HCT116 (cell line): Measurements from ENCODE around the gene GDNF. TPM values are rescaled to one million over a fixed set of nuclear protein-coding genes. Genes with fewer than 3 reads are reported as not detected.

ENCODE experiments used
- ATAC-seq: fragments of 200-7000 bp; cut with Tn5 transposase; 2 replicates; pipeline ENCODE4 v1.9.1; 2020; ENCODE audit warnings: mild to moderate bottlenecking, moderate library complexity
- BruUV-seq: library from RNA; stranded (reverse); fragments of 400-500 nt; replicated peaks from 2 replicates; lab custom pipeline; 2021; lab: Mats Ljungman, UMichigan
- CTCF ChIA-PET: fragments of 300-600 bp; sonication (Branson Sonifier 250); formaldehyde crosslinking; loops from one replicate; lab custom pipeline; 2021; ENCODE audit warnings: antibody characterized with exemption; lab: Charles Lee
- POLR2A ChIA-PET: fragments of 300-600, 350-600 bp; sonication (Branson Sonifier 250); formaldehyde crosslinking; loops from one replicate; lab custom pipeline; 2021; ENCODE audit warnings: antibody characterized with exemption; lab: Charles Lee
- RAD21 ChIA-PET, 2 experiments: fragments of 300-600 bp; sonication (Branson Sonifier 250); formaldehyde crosslinking; loops; one replicate each; lab custom pipeline; 2023; ENCODE audit warnings: low total read pairs in 2 of 2; ENCODE audit not compliant: uncharacterized antibody in 2 of 2, unreplicated experiment in 2 of 2, low non-redundant PET in 1 of 2; lab: Charles Lee
- DNase-seq: peaks from one replicate; pipeline ENCODE4 v3.0.0-alpha.2; 2010; ENCODE audit warnings: low read depth, low spot score
- H2AFZ ChIP-seq: fragments of 200-600 bp; shearing (Covaris generic), sonication (generic); 2 replicates; pipeline ENCODE4 v1.6.1; 2017; ENCODE audit warnings: low read depth, mixed run types, mixed read lengths, antibody characterized with exemption, low read length; ENCODE audit not compliant: poor library complexity, severe bottlenecking
- H3K27ac ChIP-seq: 2 replicates; pipeline ENCODE4 v1.5.1; 2012; ENCODE audit warnings: low read depth, low read length
- H3K27me3 ChIP-seq: fragments of 200-600 bp; sonication (generic); 2 replicates; pipeline ENCODE4 v1.6.1; 2016; ENCODE audit warnings: mixed run types, low read length, mixed read lengths; ENCODE audit not compliant: insufficient read depth
- H3K36me3 ChIP-seq, 2 experiments: fragments of 200-500 bp in 1 of 2; fragments of 200-600 bp in 1 of 2; sonication (Bioruptor generic) in 1 of 2; sonication (generic) in 1 of 2; 2 replicates each; pipeline versions ENCODE4 v1.5.1 to v1.6.1; 2014 to 2016; ENCODE audit warnings: low read length in 2 of 2, inconsistent platforms in 1 of 2, mixed read lengths in 1 of 2, mixed run types in 1 of 2; ENCODE audit not compliant: insufficient read depth in 2 of 2, control insufficient read depth in 1 of 2
- H3K4me1 ChIP-seq, 2 experiments: fragments of 200-600 bp in 1 of 2; sonication (generic) in 1 of 2; 2 replicates each; pipeline versions ENCODE4 v1.5.1 to v1.6.1; 2012 to 2017; ENCODE audit warnings: low read length in 2 of 2, inconsistent platforms in 1 of 2, mild to moderate bottlenecking in 1 of 2, mixed read lengths in 1 of 2, mixed run types in 1 of 2, moderate library complexity in 1 of 2; ENCODE audit not compliant: insufficient read depth in 2 of 2, control insufficient read depth in 1 of 2
- H3K4me2 ChIP-seq: fragments of 200-600 bp; sonication (generic); 2 replicates; pipeline ENCODE4 v1.6.1; 2017; ENCODE audit warnings: mixed run types, low read length, mixed read lengths
- H3K4me3 ChIP-seq, 2 experiments: fragments of 200-600 bp in 1 of 2; sonication (generic) in 1 of 2; replicated peaks in 1 of 2; 2 replicates each; pipeline ENCODE4 v1.5.1; 2011 to 2016; ENCODE audit warnings: low read length in 2 of 2, control low read depth in 1 of 2, low read depth in 1 of 2, mild to moderate bottlenecking in 1 of 2, mixed read lengths in 1 of 2, mixed run types in 1 of 2
- H3K79me2 ChIP-seq: fragments of 200-600 bp; sonication (generic); 2 replicates; pipeline ENCODE4 v1.6.1; 2017; ENCODE audit warnings: mild to moderate bottlenecking, mixed run types, low read length, moderate library complexity, mixed read lengths; ENCODE audit not compliant: insufficient read depth
- H3K9ac ChIP-seq: fragments of 200-600 bp; sonication (generic); 2 replicates; pipeline ENCODE4 v1.6.1; 2016; ENCODE audit warnings: low read length, mixed read lengths
- H3K9me2 ChIP-seq: fragments of 200-600 bp; sonication (generic), shearing (Covaris generic); 2 replicates; pipeline ENCODE4 v1.6.1; 2017; ENCODE audit warnings: mixed run types, mild to moderate bottlenecking, moderate library complexity; ENCODE audit not compliant: insufficient read depth
- H3K9me3 ChIP-seq, 2 experiments: fragments of 200-500 bp in 1 of 2; fragments of 200-600 bp in 1 of 2; sonication (Bioruptor generic) in 1 of 2; sonication (generic) in 1 of 2; 2 replicates each; pipeline ENCODE4 v1.6.1; 2014 to 2017; ENCODE audit warnings: low read length in 2 of 2, mixed read lengths in 2 of 2, inconsistent platforms in 1 of 2, low read depth in 1 of 2, mild to moderate bottlenecking in 1 of 2, mixed run types in 1 of 2, moderate library complexity in 1 of 2; ENCODE audit not compliant: control insufficient read depth in 1 of 2, insufficient read depth in 1 of 2
- H4K20me1 ChIP-seq: fragments of 200-600 bp; sonication (generic), shearing (Covaris generic); 2 replicates; pipeline ENCODE4 v1.6.1; 2017; ENCODE audit warnings: mixed run types, mild to moderate bottlenecking, moderate library complexity; ENCODE audit not compliant: insufficient read depth
- ATF3 ChIP-seq: IDR thresholded peaks from 2 replicates; pipeline ENCODE4 v1.6.1; 2012
- CEBPB ChIP-seq: IDR thresholded peaks from 2 replicates; pipeline ENCODE4 v1.6.1; 2012; ENCODE audit warnings: low read depth
- ELF1 ChIP-seq: IDR thresholded peaks from 2 replicates; pipeline ENCODE4 v1.6.1; 2012; ENCODE audit warnings: low read depth, borderline replicate concordance
- EZH2 ChIP-seq: fragments of 200-600 bp; sonication (generic); IDR thresholded peaks from 2 replicates; pipeline ENCODE4 v1.6.1; 2017; ENCODE audit warnings: antibody characterized with exemption, mixed run types
- EZH2phosphoT487 ChIP-seq: fragments of 200-600 bp; IDR thresholded peaks from 2 replicates; pipeline ENCODE4 v1.6.1; 2018; ENCODE audit warnings: antibody characterized with exemption, borderline replicate concordance
- JUND ChIP-seq: IDR thresholded peaks from 2 replicates; pipeline ENCODE4 v1.6.1; 2012
- POLR2A ChIP-seq: IDR thresholded peaks from 2 replicates; pipeline ENCODE4 v1.7.0; 2011; ENCODE audit warnings: borderline replicate concordance; ENCODE audit not compliant: insufficient read depth, insufficient read length; ENCODE audit errors: extremely low read depth
- POLR2AphosphoS5 ChIP-seq: IDR thresholded peaks from 2 replicates; pipeline ENCODE4 v1.6.1; 2011; ENCODE audit warnings: mild to moderate bottlenecking, low read depth, low read length, moderate library complexity
- RAD21 ChIP-seq: IDR thresholded peaks from 2 replicates; pipeline ENCODE4 v1.6.1; 2012; ENCODE audit warnings: low read depth, mild to moderate bottlenecking
- REST ChIP-seq: IDR thresholded peaks from 2 replicates; pipeline ENCODE4 v1.6.1; 2012; ENCODE audit warnings: low read depth
- SIN3A ChIP-seq: IDR thresholded peaks from 2 replicates; pipeline ENCODE4 v1.6.1; 2012; ENCODE audit warnings: low read depth
- SP1 ChIP-seq: IDR thresholded peaks from 2 replicates; pipeline ENCODE4 v1.6.1; 2012; ENCODE audit warnings: low read depth
- SRF ChIP-seq: IDR thresholded peaks from 2 replicates; pipeline ENCODE4 v1.6.1; 2012; ENCODE audit warnings: low read depth
- ZNF274 ChIP-seq: fragments of 200-500 bp; sonication (Bioruptor generic); IDR thresholded peaks from 2 replicates; pipeline ENCODE4 v1.6.1; 2014; ENCODE audit warnings: mild to moderate bottlenecking, low read depth, low read length, inconsistent platforms
- intact Hi-C: fragments of 100-400 bp; cut with micrococcal nuclease; formaldehyde crosslinking; loops from 2 replicates; pipeline ENCODE4 v1.10.0; 2022
- total RNA-seq: library from RNA; stranded (reverse); gene quantifications from one replicate; pipeline ENCODE4 v1.2.1, GENCODE V29; 2021; ENCODE audit not compliant: unreplicated experiment

The GDNF gene
- total RNA-seq, 1 experiment from 2014 or later: not detected

GRCh38 chr5:37833990-37834389 lies 5.9 kb downstream of the GDNF start:
- H4K20me1 ChIP-seq: no peaks in the 10 kb centered on the region
- no peaks in the 10 kb centered on the region for H3K27me3 ChIP-seq
- H3K9ac ChIP-seq: no peak overlapping the region
- ATAC-seq: no peak
- TF ChIP-seq ZNF274 (no peak), ATF3 (no peak), RAD21 (no peak), CEBPB (no peak), ELF1 (no peak), SP1 (no peak), EZH2 (no peak), JUND (no peak)
- TF ChIP-seq, all 23 proteins: peak for 0
- no peaks in the 10 kb centered on the region for H3K9me3 ChIP-seq
- ChIA-PET RAD21 (no interaction called here), CTCF (no interaction called here), POLR2A (no interaction called here)
- H3K36me3 ChIP-seq: no peaks in the 10 kb centered on the region
- H3K79me2 ChIP-seq: no peaks in the 10 kb centered on the region
- H3K4me1 ChIP-seq: peaks cover 2 to 6% of the 10 kb centered on the region in 2 experiments; a peak in 2 of 4 replicates
- no peak for DNase-seq
- no peaks in the 10 kb centered on the region for H3K9me2 ChIP-seq
- H2AFZ ChIP-seq: no peak overlapping the region
- intact Hi-C loops: no loop called here
- BruUV-seq: no TSS peak
- H3K4me3 ChIP-seq: no peak overlapping the region
- no peak overlapping the region for H3K4me2 ChIP-seq
- H3K27ac ChIP-seq: no peak overlapping the region

DNA sequence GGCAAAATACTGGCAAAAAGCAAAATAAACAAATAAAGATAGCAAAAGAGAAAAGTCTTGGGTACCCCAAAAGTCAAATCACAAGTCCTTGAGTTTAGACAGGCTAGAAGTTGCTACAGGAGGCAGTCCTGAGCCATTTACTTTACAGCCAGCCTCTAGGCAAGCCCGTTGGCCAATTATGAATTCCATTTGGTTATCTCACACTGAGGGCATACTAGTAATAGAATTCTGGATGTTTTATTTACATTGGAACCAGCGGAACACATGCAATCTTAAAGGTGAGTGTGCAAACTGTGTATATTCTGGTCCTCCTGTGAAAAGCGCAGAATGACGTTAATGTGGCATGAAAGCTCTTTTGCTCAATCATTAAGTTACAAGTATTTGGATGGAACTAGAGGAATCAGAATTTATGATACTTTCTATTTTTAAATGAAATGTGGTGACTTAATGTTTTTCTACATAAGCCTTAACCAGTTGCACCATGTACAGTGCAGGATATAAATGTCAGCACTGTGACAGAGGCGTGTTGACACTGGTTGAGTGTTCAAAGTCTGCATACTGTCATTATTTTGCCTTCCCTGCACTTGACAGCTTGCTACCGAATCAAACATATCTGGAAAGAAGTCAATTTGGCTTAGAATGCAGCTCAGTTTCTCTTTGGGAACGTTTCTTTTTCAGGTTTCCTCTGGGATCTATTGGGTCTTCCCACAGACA lies 7.9 kb downstream of the GDNF start:
- CTCF ChIA-PET: no interaction called here
- DNase-seq (no peak), ATAC-seq (no peak)
- POLR2A ChIA-PET: no interaction called here
- Histone ChIP-seq H3K9ac (no peak overlapping the region), H4K20me1 (no peaks in the 10 kb centered on the region), H3K36me3 (no peaks in the 10 kb centered on the region), H3K9me2 (no peaks in the 10 kb centered on the region), H3K9me3 (no peaks in the 10 kb centered on the region), H3K4me3 (no peak overlapping the region), H3K4me2 (no peak overlapping the region), H2AFZ (no peak overlapping the region), H3K27me3 (no peaks in the 10 kb centered on the region), H3K79me2 (no peaks in the 10 kb centered on the region), H3K27ac (no peak overlapping the region), H3K4me1 (no peaks in the 10 kb centered on the region)
- RAD21 ChIA-PET: no interaction called here
- intact Hi-C loops: no loop called here
- BruUV-seq: no TSS peak
- TF ChIP-seq JUND (no peak), EZH2phosphoT487 (no peak), SRF (no peak), ATF3 (no peak), POLR2A (no peak), CEBPB (no peak), SP1 (no peak), ZNF274 (no peak), SIN3A (no peak), EZH2 (no peak), REST (no peak), POLR2AphosphoS5 (no peak)
